IMR-90 (cell line): ENCODE measurements around the gene DENND6A. TPM values are rescaled to one million over a fixed set of nuclear protein-coding genes. Genes with fewer than 3 reads are reported as not detected.

Experiments used
- ATAC-seq: fragments of 200-7000 bp; cut with Tn5 transposase; 2 replicates; pipeline ENCODE4 v1.9.1; 2020; ENCODE audit warnings: low read depth, mild to moderate bottlenecking, moderate library complexity
- BruUV-seq: library from RNA; stranded (reverse); fragments of 400-500 nt; replicated peaks from 2 replicates; lab custom pipeline; 2021; lab: Mats Ljungman, UMichigan
- CTCF ChIA-PET: fragments of 300-600 bp; formaldehyde crosslinking; extraction: SDS; loops from one replicate; lab custom pipeline; 2021; ENCODE audit warnings: antibody characterized with exemption; lab: Yijun Ruan, JAX
- POLR2A ChIA-PET: fragments of 300-600 bp; sonication (Branson Sonifier 250); formaldehyde crosslinking; loops from one replicate; lab custom pipeline; 2022; ENCODE audit warnings: antibody characterized with exemption; ENCODE audit not compliant: unreplicated experiment; lab: Charles Lee
- DNase-seq: peaks from one replicate; pipeline ENCODE4 v3.0.0; 2013
- H2AFZ ChIP-seq: replicated peaks from 2 replicates; pipeline ENCODE3; 2013; ENCODE audit warnings: low read length, mild to moderate bottlenecking; ENCODE audit not compliant: poor library complexity
- H2AK5ac ChIP-seq: 2 replicates; pipeline ENCODE4 v1.6.1; 2013; ENCODE audit warnings: low read depth, low read length, inconsistent platforms
- H2AK9ac ChIP-seq: replicated peaks from 2 replicates; pipeline ENCODE3; 2013; ENCODE audit warnings: mild to moderate bottlenecking, low read depth, low read length, moderate library complexity; ENCODE audit not compliant: poor library complexity
- H2BK120ac ChIP-seq: 2 replicates; pipeline ENCODE4 v1.6.1; 2013; ENCODE audit warnings: low read depth, low read length, inconsistent platforms
- H2BK15ac ChIP-seq: 3 replicates; pipeline ENCODE4 v1.6.1; 2013; ENCODE audit warnings: low read depth, low read length, inconsistent platforms
- H2BK20ac ChIP-seq: 2 replicates; pipeline ENCODE4 v1.6.1; 2013; ENCODE audit warnings: low read depth, mild to moderate bottlenecking, inconsistent platforms, low read length, moderate library complexity
- H2BK5ac ChIP-seq: 2 replicates; pipeline ENCODE4 v1.6.1; 2013; ENCODE audit warnings: mild to moderate bottlenecking, low read depth, low read length, inconsistent platforms; ENCODE audit not compliant: poor library complexity, severe bottlenecking
- H3K14ac ChIP-seq: replicated peaks from 2 replicates; pipeline ENCODE4 v1.6.1; 2013; ENCODE audit warnings: low read depth, low read length, inconsistent platforms
- H3K18ac ChIP-seq: 2 replicates; pipeline ENCODE4 v1.6.1; 2013; ENCODE audit warnings: low read depth, low read length, control low read depth
- H3K23ac ChIP-seq: 2 replicates; pipeline ENCODE4 v1.6.1; 2013; ENCODE audit warnings: low read depth, low read length, inconsistent platforms
- H3K27ac ChIP-seq: 2 replicates; pipeline ENCODE4 v1.5.1; 2013; ENCODE audit warnings: mild to moderate bottlenecking, control low read depth, low read length; ENCODE audit not compliant: insufficient read depth
- H3K27me3 ChIP-seq: 2 replicates; pipeline ENCODE4 v1.6.1; 2013; ENCODE audit warnings: low read length; ENCODE audit not compliant: control insufficient read depth, insufficient read depth
- H3K36me3 ChIP-seq: 2 replicates; pipeline ENCODE4 v1.6.1; 2013; ENCODE audit warnings: low read length, mixed read lengths; ENCODE audit not compliant: control insufficient read depth, insufficient read depth
- H3K4ac ChIP-seq: 2 replicates; pipeline ENCODE4 v1.6.1; 2013; ENCODE audit warnings: low read depth, low read length, inconsistent platforms
- H3K4me1 ChIP-seq: 2 replicates; pipeline ENCODE4 v1.6.1; 2013; ENCODE audit warnings: low read length, mixed read lengths; ENCODE audit not compliant: control insufficient read depth, insufficient read depth
- H3K4me2 ChIP-seq: 2 replicates; pipeline ENCODE4 v1.6.1; 2013; ENCODE audit warnings: low read depth, mild to moderate bottlenecking, control low read depth, low read length, moderate library complexity
- H3K4me3 ChIP-seq: 2 replicates; pipeline ENCODE4 v1.5.1; 2013; ENCODE audit warnings: low read depth, mild to moderate bottlenecking, control low read depth, low read length, moderate library complexity; ENCODE audit not compliant: insufficient read depth
- H3K56ac ChIP-seq: 2 replicates; pipeline ENCODE4 v1.6.1; 2013; ENCODE audit warnings: low read length, inconsistent platforms; ENCODE audit not compliant: insufficient read depth; ENCODE audit errors: extremely low read depth
- H3K79me1 ChIP-seq, 2 experiments: 2 replicates each; pipeline ENCODE4 v1.6.1; 2013; ENCODE audit warnings: low read length in 2 of 2, inconsistent platforms in 1 of 2, low read depth in 1 of 2
- H3K9ac ChIP-seq: 2 replicates; pipeline ENCODE4 v1.6.1; 2013; ENCODE audit warnings: low read depth, low read length, control low read depth
- H3K9me1 ChIP-seq: 2 replicates; pipeline ENCODE4 v1.6.1; 2013; ENCODE audit warnings: low read length, inconsistent platforms; ENCODE audit not compliant: insufficient read depth
- H3K9me3 ChIP-seq: 2 replicates; pipeline ENCODE4 v1.6.1; 2013; ENCODE audit warnings: low read length; ENCODE audit not compliant: control insufficient read depth, insufficient read depth
- H4K20me1 ChIP-seq: 2 replicates; pipeline ENCODE4 v1.6.1; 2013; ENCODE audit warnings: low read length, inconsistent platforms; ENCODE audit not compliant: insufficient read depth
- H4K5ac ChIP-seq: 2 replicates; pipeline ENCODE4 v1.6.1; 2013; ENCODE audit warnings: mild to moderate bottlenecking, low read depth, low read length, control low read depth
- H4K8ac ChIP-seq, 2 experiments: 2 replicates each; pipeline ENCODE4 v1.6.1; 2013; ENCODE audit warnings: low read depth in 2 of 2, low read length in 2 of 2, control low read depth in 1 of 2, inconsistent platforms in 1 of 2
- H4K91ac ChIP-seq: 2 replicates; pipeline ENCODE4 v1.6.1; 2013; ENCODE audit warnings: low read depth, low read length, inconsistent platforms; ENCODE audit not compliant: insufficient read depth
- CEBPB ChIP-seq: IDR thresholded peaks from 2 replicates; pipeline ENCODE4 v1.6.1; 2012; ENCODE audit warnings: low read depth, low read length, improper control_type of control experiment
- USF2 ChIP-seq: fragments of 150-350 bp; IDR thresholded peaks from 2 replicates; pipeline ENCODE4 v1.6.1; 2017; ENCODE audit warnings: mild to moderate bottlenecking, antibody characterized with exemption, low read length, low read depth
- WGBS, 2 experiments: methylation state at CpG; one replicate each; pipeline versions ENCODE4 v1.1.5 to v1.1.7; 2013; ENCODE audit warnings: missing lambda C conversion rate in 2 of 2; ENCODE audit not compliant: insufficient read length in 1 of 2; ENCODE audit errors: extremely low coverage in 2 of 2; 5-methylcytosine and 5-hydroxymethylcytosine counted together
- dilution Hi-C: fragments of 300-500 bp; cut with HindIII; formaldehyde crosslinking; loops from one replicate; pipeline ENCODE4 v1.14.3; 2018; ENCODE audit warnings: low sequenced_read_pairs; ENCODE audit not compliant: unreplicated experiment
- in situ Hi-C: fragments of 300-500 bp; cut with MboI; formaldehyde crosslinking; loops from 3 replicates; pipeline ENCODE4 v1.14.3; 2019; ENCODE audit warnings: low sequenced_read_pairs, inconsistent platforms, mixed read lengths
- intact Hi-C: fragments of 100-400 bp; cut with micrococcal nuclease; formaldehyde crosslinking; loops from 2 replicates; pipeline ENCODE4 v1.10.0; 2022
- polyA plus RNA-seq, 3 experiments: library from polyadenylated mRNA; depleted of rRNA; stranded (reverse); fragments of >200 nt; gene quantifications; 2 replicates each; pipeline ENCODE4 v1.2.3, GENCODE V29; 2012; ENCODE audit warnings: low replicate concordance in 1 of 3
- total RNA-seq: library from RNA; depleted of rRNA; stranded (reverse); fragments of >200 nt; gene quantifications from 2 replicates; pipeline ENCODE4 v1.2.3, GENCODE V29; 2012

Gene DENND6A
- total and polyA plus RNA-seq, 2 of the 4 experiments (the other 2 are of a cell fraction) = 3.8 to 9.0 TPM

DNA sequence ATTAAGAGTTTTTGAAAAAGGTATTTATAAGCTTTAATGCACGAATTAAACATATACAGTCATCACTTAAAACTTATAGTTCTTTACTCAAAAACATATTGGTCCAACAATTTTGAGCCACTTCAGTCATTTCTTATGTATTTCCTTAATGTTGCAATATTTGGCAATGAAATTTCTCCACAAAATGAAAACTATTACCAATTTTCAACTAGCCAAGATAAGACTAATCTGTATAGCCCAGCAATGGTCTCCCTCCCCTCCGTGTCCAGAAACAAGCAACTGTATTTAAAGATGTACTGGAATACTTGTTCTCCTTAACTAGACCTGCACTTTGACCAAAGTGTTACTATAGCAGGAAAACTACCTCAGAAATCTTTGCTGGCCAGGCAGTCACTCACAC, 105.0 kb downstream of the DENND6A start:
- Histone ChIP-seq H3K4me2 (0 out of 2 replicates have a peak overlapping the region, but pooled peaks have one; percentile 13), H3K4ac (no peak overlapping the region), H3K23ac (no peak overlapping the region), H3K14ac (no peak overlapping the region), H2BK20ac (no peak overlapping the region), H3K9ac (no peak overlapping the region), H3K27me3 (no peaks in the 10 kb centered on the region), H2BK5ac (no peak overlapping the region), H4K8ac (no peak overlapping the region), H4K5ac (no peak overlapping the region), H2BK15ac (no peak overlapping the region), H3K4me1 (peaks cover 8% of the 10 kb centered on the region), H3K9me1 (peaks cover 5% of the 10 kb centered on the region), H3K56ac (no peak overlapping the region), H3K27ac (no peak overlapping the region), H2AK5ac (no peak overlapping the region), H2AFZ (no peak overlapping the region), H3K4me3 (no peak overlapping the region), H2AK9ac (no peak overlapping the region), H3K79me1 (peaks cover 0 to 15% of the 10 kb centered on the region in 2 experiments; a peak in 1 of 4 replicates), H3K36me3 (peaks cover 18% of the 10 kb centered on the region), H3K18ac (no peak overlapping the region), H4K20me1 (peaks cover 99% of the 10 kb centered on the region), H3K9me3 (no peaks in the 10 kb centered on the region), H4K91ac (no peak overlapping the region), H2BK120ac (no peak overlapping the region)
- DNase-seq (no peak), ATAC-seq (no peak)
- dilution Hi-C loops = no loop called here
- no TSS peak for BruUV-seq
- intact Hi-C loops = no loop called here
- peak; percentile 42; the same call in 1 of the 2 replicates for TF ChIP-seq CEBPB
- TF ChIP-seq USF2 = no peak
- in situ Hi-C loops = no loop called here
- WGBS, 2 experiments = no CpG with 5 or more reads among the region's 2 CpGs
- CTCF ChIA-PET = no interaction called here
- POLR2A ChIA-PET = interaction anchor here (1.0 kb wide), 1 partner anchor 8 kb away, joined by 4 read pairs; no protein-coding TSS in a partner anchor
